Esophagus muscularis mucosa (tissue), 4 donors: ENCODE results near the gene C10orf53. TPM values are rescaled to one million over a fixed set of nuclear protein-coding genes. Genes with fewer than 3 reads are reported as not detected.
A peak's percentile ranks its signal among the peaks of the same experiment; 100 is the strongest.

Experiments
- DNase-seq: peaks from one replicate; pipeline ENCODE4 v3.0.0-alpha.2; 2017; ENCODE audit errors: extremely low spot score
- H3K27ac ChIP-seq, 4 donors: fragments of 200-600 bp; sonication (generic); replicated peaks in 1 of 4; 1 replicate in 3 of 4; 2 replicates in 1 of 4; pipeline ENCODE4 v1.5.1; 2016 to 2019; ENCODE audit warnings: mild to moderate bottlenecking in 1 of 4
- H3K27me3 ChIP-seq, 4 donors: fragments of 200-600 bp; sonication (generic); one replicate each; pipeline versions ENCODE4 v1.5.1 to v1.6.0; 2016 to 2019
- H3K36me3 ChIP-seq, 4 donors: fragments of 200-600 bp; sonication (generic); one replicate each; pipeline ENCODE4 v1.5.1; 2016 to 2019
- H3K4me1 ChIP-seq, 4 donors: fragments of 200-600 bp; sonication (generic); one replicate each; pipeline ENCODE4 v1.5.1; 2016 to 2019
- H3K4me3 ChIP-seq, 4 donors: fragments of 200-600 bp; sonication (generic); 1 replicate in 2 of 4; 2 replicates in 2 of 4; pipeline ENCODE4 v1.5.1; 2016 to 2019; ENCODE audit warnings: mild to moderate bottlenecking in 4 of 4, moderate library complexity in 1 of 4
- H3K9me3 ChIP-seq, 4 donors: fragments of 200-600 bp; sonication (generic); 1 replicate in 3 of 4; 2 replicates in 1 of 4; pipeline ENCODE4 v1.5.1; 2016 to 2019
- CTCF ChIP-seq, 3 experiments: fragments of 200-600 bp in 2 of 3; fragments of 450-650 bp in 1 of 3; sonication (generic) in 2 of 3; IDR thresholded peaks; one replicate each; pipeline ENCODE4 v1.5.1; 2017 to 2019; ENCODE audit warnings: antibody characterized with exemption in 3 of 3, mild to moderate bottlenecking in 2 of 3, moderate library complexity in 1 of 3
- EP300 ChIP-seq: sonication (generic); formaldehyde crosslinking; IDR thresholded peaks from one replicate; pipeline ENCODE4 v1.6.1; 2017; ENCODE audit warnings: antibody characterized with exemption
- POLR2A ChIP-seq: fragments of 450-650 bp; IDR thresholded peaks from one replicate; pipeline ENCODE4 v1.6.1; 2017; ENCODE audit warnings: antibody characterized with exemption, moderate library complexity, mild to moderate bottlenecking, low read depth
- POLR2AphosphoS5 ChIP-seq, 2 donors: sonication (generic); formaldehyde crosslinking; IDR thresholded peaks; one replicate each; pipeline ENCODE4 v1.6.1; 2017; ENCODE audit warnings: antibody characterized with exemption in 2 of 2
- WGBS: methylation state at CpG from one replicate; pipeline ENCODE4 v1.1.5; 2018; 5-methylcytosine and 5-hydroxymethylcytosine counted together
- intact Hi-C: fragments of 100-400 bp; cut with DNase I; formaldehyde crosslinking; loops from one replicate; pipeline ENCODE4 v1.15.1; 2023
- total RNA-seq, 4 donors: library from RNA; depleted of rRNA; stranded (reverse); fragments of >200 nt; gene quantifications; one replicate each; pipeline versions ENCODE4 v1.1.0 to v1.2.1, GENCODE V29; 2016

Gene C10orf53
- total RNA-seq, 4 donors from 2014 or later = not detected

GRCh38 chr10:49649294-49649693 lies 30.2 kb upstream of the C10orf53 start:
- no peaks in the 10 kb centered on the region for H3K4me1 ChIP-seq
- no peak overlapping the region for H3K4me3 ChIP-seq
- WGBS = 22% methylated on average over 16 of the region's 17 CpGs
- intact Hi-C loops = no loop called here
- H3K27me3 ChIP-seq = peaks cover 0 to 66% (median 0%) of the 10 kb centered on the region in 4 donors
- H3K9me3 ChIP-seq = no peaks in the 10 kb centered on the region
- no peak overlapping the region for H3K27ac ChIP-seq
- peak; percentile 79 for DNase-seq
- H3K36me3 ChIP-seq = no peaks in the 10 kb centered on the region
- TF ChIP-seq CTCF (IDR thresholded peaks at IDR 0.05) (no peak), POLR2A (no peak), POLR2AphosphoS5 (IDR thresholded peaks at IDR 0.05) (no peak), EP300 (no peak)

GRCh38 chr10:49649936-49650723 lies 29.3 kb upstream of the C10orf53 start:
- intact Hi-C loops = no loop called here
- no peaks in the 10 kb centered on the region for H3K4me1 ChIP-seq
- H3K9me3 ChIP-seq = no peaks in the 10 kb centered on the region
- peak; percentile 60 for DNase-seq
- 64% methylated on average over 8 of the region's 8 CpGs for WGBS
- TF ChIP-seq EP300 (no peak), POLR2AphosphoS5 (IDR thresholded peaks at IDR 0.05) (no peak), CTCF (IDR thresholded peaks at IDR 0.05) (no peak), POLR2A (no peak)
- peaks cover 0 to 65% (median 0%) of the 10 kb centered on the region in 4 donors for H3K27me3 ChIP-seq
- no peak overlapping the region for H3K4me3 ChIP-seq
- H3K36me3 ChIP-seq = no peaks in the 10 kb centered on the region
- no peak overlapping the region for H3K27ac ChIP-seq

GRCh38 chr10:49650724-49651034 lies 28.8 kb upstream of the C10orf53 start:
- peak; percentile 85 for DNase-seq
- TF ChIP-seq POLR2A (no peak), CTCF (IDR thresholded peaks at IDR 0.05) (no peak)
- no peak overlapping the region for H3K27ac ChIP-seq
- H3K9me3 ChIP-seq = no peaks in the 10 kb centered on the region
- H3K27me3 ChIP-seq = peaks cover 0 to 64% (median 0%) of the 10 kb centered on the region in 4 donors
- H3K36me3 ChIP-seq = no peaks in the 10 kb centered on the region
- intact Hi-C loops = no loop called here
- no peaks in the 10 kb centered on the region for H3K4me1 ChIP-seq
- no peak overlapping the region for H3K4me3 ChIP-seq
- 100% methylated on average over 1 of the region's 1 CpG for WGBS

- Histone ChIP-seq H3K36me3 (no peaks in the 10 kb centered on the region), H3K27me3 (peaks cover 0 to 58% (median 0%) of the 10 kb centered on the region in 4 donors), H3K4me1 (no peaks in the 10 kb centered on the region), H3K27ac (no peak overlapping the region), H3K4me3 (no peak overlapping the region), H3K9me3 (no peaks in the 10 kb centered on the region)
- TF ChIP-seq CTCF (IDR thresholded peaks at IDR 0.05) (no peak), POLR2A (no peak), POLR2AphosphoS5 (IDR thresholded peaks at IDR 0.05) (no peak), EP300 (no peak)
- peak; percentile 88 for DNase-seq
- WGBS = 78% methylated on average over 15 of the region's 15 CpGs
- intact Hi-C loops = no loop called here
These were observed 28.2 kb upstream of the C10orf53 start for GRCh38 chr10:49651039-49651835.
